GM12878 (cell line): ENCODE measurements around the gene HDAC7.

Source experiments
- CHD2 ChIP-seq: IDR thresholded peaks from 2 replicates; pipeline ENCODE4 v1.6.1; 2011; ENCODE audit warnings: low read depth, low read length, improper control_type of control experiment, borderline replicate concordance
- CREM ChIP-seq: IDR thresholded peaks from 2 replicates; pipeline ENCODE4 v1.6.1; 2014; ENCODE audit warnings: antibody characterized with exemption, low read depth
- CTCF ChIP-seq, 3 experiments: IDR thresholded peaks in 2 of 3; conservative IDR thresholded peaks in 1 of 3; 2 replicates each; pipeline ENCODE4 v1.5.1; 2011; ENCODE audit warnings: low read depth in 3 of 3, low read length in 3 of 3, mild to moderate bottlenecking in 3 of 3, control low read depth in 2 of 3, moderate library complexity in 2 of 3, inconsistent platforms in 1 of 3, mixed read lengths in 1 of 3; ENCODE audit not compliant: control insufficient read depth in 2 of 3, insufficient read depth in 1 of 3; ENCODE audit errors: extremely low read depth in 1 of 3
- GABPA ChIP-seq: IDR thresholded peaks from 2 replicates; pipeline ENCODE4 v1.6.1; 2014; ENCODE audit warnings: antibody characterized with exemption, low read depth, mild to moderate bottlenecking, inconsistent platforms
- LARP7 ChIP-seq: fragments of 450-650 bp; IDR thresholded peaks from 2 replicates; pipeline ENCODE4 v1.6.1; 2017; ENCODE audit warnings: mild to moderate bottlenecking
- MYC ChIP-seq: IDR thresholded peaks from 2 replicates; pipeline ENCODE4 v1.6.1; 2011; ENCODE audit warnings: mild to moderate bottlenecking, low read length, moderate library complexity, inconsistent platforms; ENCODE audit not compliant: insufficient read depth, insufficient replicate concordance, insufficient read length, severe bottlenecking
- POLR2A ChIP-seq: IDR thresholded peaks from 2 replicates; pipeline ENCODE4 v1.6.1; 2011; ENCODE audit warnings: low read depth, mild to moderate bottlenecking, low read length
- RCOR1 ChIP-seq: conservative IDR thresholded peaks from 2 replicates; pipeline ENCODE4 v1.6.1; 2012; ENCODE audit warnings: low read depth, low read length, improper control_type of control experiment
- YY1 ChIP-seq: IDR thresholded peaks from 2 replicates; pipeline ENCODE4 v1.6.1; 2011; ENCODE audit warnings: low read depth, mild to moderate bottlenecking, low read length
- ZNF384 ChIP-seq: IDR thresholded peaks from 2 replicates; pipeline ENCODE4 v1.6.1; 2012; ENCODE audit warnings: low read depth, mild to moderate bottlenecking, low read length, improper control_type of control experiment, borderline replicate concordance
- TF ChIP-seq, protein P1 (sequence below): IDR thresholded peaks from 2 replicates; pipeline ENCODE4 v1.6.1; 2011; ENCODE audit warnings: low read depth, low read length, improper control_type of control experiment, borderline replicate concordance
- TF ChIP-seq, protein P2 (sequence below): IDR thresholded peaks from 2 replicates; pipeline ENCODE4 v1.6.1; 2012; ENCODE audit warnings: low read depth, low read length, improper control_type of control experiment

- TF ChIP-seq CTCF (IDR thresholded peaks at IDR 0.05 in 2 of 3, conservative IDR thresholded peaks at IDR 0.05 in 1 of 3; ENCODE audit: control insufficient read depth in 2 of 3, extremely low read depth in 1 of 3, insufficient read depth in 1 of 3, low read depth in 3 of 3, low read length in 3 of 3) (no peak), YY1 (peak; percentile 18; the same call in 1 of the 2 replicates), CHD2 (no peak), RCOR1 (no peak), MYC (no peak), GABPA (no peak), LARP7 (no peak), POLR2A (no peak), CREM (no peak; the same call in 1 of the 2 replicates), ZNF384 (no peak)
- TF ChIP-seq, protein P1, sequence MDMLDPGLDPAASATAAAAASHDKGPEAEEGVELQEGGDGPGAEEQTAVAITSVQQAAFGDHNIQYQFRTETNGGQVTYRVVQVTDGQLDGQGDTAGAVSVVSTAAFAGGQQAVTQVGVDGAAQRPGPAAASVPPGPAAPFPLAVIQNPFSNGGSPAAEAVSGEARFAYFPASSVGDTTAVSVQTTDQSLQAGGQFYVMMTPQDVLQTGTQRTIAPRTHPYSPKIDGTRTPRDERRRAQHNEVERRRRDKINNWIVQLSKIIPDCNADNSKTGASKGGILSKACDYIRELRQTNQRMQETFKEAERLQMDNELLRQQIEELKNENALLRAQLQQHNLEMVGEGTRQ: no peak
- TF ChIP-seq, protein P2, sequence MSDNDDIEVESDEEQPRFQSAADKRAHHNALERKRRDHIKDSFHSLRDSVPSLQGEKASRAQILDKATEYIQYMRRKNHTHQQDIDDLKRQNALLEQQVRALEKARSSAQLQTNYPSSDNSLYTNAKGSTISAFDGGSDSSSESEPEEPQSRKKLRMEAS: no peak
These were observed 6.0 kb downstream of the HDAC7 start for GRCh38 chr12:47813511-47814196.
